Activated CD4-positive, alpha-beta T cell treated with anti-CD3 and anti-CD28 coated beads, Interleukin-2, amount 50 U/mL, for 24 hours (primary cell): ENCODE measurements around the gene POU6F1.
"Not testable (repeated sequence)": the region's sequence is repeated elsewhere in the genome, so short reads cannot be mapped to it uniquely, and the experiment has no call there.

Experiments used
- DNase-seq, 2 donors: peaks; one replicate each; pipeline ENCODE4 v3.0.0-alpha.2; 2020; ENCODE audit warnings: low read depth in 1 of 2, low spot score in 1 of 2

Gene POU6F1

DNA sequence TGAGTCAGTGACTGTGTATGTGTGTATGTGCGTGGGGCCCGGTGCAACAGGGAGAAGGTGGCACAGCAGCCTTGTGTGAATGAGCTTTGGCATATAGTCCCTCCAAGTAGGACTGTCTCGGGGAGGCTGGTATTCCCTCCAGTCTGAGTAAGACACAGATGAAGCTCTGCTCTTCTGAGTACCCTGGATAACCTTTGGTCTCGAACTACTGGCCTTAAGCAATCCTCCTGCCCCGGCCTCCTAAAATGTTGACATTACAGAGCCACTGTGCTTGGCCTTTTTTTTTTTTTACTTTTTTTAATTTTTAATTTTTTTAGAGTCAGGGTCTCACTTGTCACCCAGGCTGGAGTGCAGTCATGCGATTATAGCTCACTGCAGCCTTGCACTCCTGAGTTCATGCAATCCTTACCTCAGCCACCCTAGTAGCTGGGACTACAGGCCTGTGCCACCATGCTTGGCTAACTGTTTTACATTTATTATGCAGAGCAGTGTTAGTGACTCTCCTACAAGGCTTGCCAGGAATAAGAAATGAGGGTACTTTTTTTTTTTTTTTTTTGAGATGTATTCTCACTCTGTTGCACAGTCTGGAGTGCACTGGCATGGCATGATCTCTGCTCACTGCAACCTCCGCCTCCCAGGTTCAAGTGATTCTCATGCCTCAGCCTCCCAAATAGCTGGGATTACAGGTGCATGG lies 11.4 kb upstream of the POU6F1 start:
- DNase-seq: no peak

DNA sequence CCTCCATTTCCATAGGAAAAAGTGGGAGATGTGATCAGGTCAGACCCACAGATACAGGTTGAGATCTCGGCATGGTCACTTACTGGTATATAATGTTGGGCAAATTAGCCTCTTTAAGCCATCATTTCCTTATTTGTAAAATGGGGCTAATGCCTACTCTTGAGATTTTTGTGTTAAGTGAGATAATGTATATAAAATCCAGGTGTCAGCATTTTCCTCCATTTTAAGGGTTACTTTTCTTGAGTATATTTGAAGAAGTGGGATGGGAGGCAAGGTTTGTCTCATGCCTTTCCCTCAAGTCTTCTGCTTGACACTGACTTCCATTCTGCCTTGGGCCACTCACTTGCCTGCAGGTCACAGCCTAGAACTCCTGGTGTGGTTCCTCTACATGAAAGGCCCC lies 10.1 kb upstream of the POU6F1 start:
- DNase-seq: no peak

DNA sequence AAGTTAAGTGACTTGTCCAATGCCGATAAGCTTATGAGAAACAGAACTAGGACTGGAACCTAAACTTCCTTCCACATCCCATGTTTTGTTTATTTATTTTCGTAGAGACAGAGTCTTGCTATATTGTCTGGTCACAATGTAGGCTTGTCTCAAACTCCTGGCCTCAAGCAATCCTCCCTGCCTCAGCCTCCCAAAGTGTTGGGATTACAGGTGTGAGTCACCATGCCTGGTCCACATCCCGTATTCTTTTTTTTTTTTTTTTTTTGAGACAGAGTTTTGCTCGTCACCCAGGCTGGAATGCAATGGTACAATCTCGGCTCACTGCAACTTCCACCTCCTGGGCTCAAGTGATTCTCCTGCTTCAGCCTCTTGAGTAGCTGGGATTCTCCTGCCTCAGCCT lies 9.2 kb upstream of the POU6F1 start:
- not testable (repeated sequence) for DNase-seq

DNA sequence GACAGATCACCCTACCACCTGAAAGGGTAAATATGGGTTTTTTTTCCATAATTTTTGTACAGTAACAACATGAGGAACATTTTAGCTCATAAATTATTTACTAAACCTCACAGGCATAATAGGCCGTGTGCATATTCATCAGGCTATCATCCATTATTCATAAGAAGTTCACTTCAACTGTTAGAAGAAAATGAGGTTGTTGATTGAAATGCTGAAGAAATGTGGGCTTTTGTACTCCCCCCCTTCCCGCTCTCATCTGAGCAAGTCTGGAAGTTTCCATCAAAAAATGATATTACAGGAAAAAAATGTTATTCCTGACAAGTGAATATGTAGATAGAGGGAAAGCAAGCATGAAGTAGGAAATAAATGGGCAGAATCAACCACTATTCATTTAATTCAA lies 7.9 kb upstream of the POU6F1 start:
- DNase-seq: no peak

DNA sequence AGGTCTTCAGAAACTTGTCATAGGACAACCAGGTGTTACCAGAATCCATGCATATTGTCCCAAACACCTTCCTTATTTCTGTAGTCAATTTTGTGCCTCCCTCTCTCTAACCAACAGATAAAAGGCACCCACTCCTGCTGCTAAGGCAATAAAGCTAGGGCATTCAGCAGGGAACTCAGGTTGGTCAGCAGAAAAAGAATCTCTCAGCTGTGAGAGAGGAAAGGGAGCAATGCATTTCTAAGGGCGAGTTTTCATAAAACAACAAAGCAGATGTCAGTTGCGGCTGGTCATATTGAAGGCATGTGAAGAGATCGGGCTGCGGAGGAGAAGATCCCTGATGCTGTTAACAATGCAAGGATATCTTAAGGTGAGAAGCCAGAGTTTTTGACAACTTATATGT lies 7.4 kb upstream of the POU6F1 start:
- no peak for DNase-seq

DNA sequence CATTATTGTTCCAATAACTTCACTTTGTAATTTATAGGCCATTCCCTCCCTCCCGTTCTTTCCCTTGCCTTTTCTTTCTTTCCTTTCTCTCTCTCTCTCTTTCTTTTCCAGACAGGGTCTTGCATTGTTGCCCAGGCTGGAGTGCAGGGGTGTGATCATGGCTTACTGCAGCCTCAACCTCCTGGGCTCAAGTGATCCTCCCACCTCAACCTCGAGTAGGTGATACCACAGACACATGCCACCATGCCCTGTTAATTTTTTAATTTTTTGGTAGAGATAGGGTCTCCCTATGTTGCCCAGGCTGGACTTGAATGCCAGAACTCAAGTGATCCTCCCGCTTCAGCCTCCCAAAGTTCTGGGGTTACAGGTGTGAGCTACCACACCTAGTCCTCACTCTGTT lies 6.8 kb upstream of the POU6F1 start:
- DNase-seq: no peak

DNA sequence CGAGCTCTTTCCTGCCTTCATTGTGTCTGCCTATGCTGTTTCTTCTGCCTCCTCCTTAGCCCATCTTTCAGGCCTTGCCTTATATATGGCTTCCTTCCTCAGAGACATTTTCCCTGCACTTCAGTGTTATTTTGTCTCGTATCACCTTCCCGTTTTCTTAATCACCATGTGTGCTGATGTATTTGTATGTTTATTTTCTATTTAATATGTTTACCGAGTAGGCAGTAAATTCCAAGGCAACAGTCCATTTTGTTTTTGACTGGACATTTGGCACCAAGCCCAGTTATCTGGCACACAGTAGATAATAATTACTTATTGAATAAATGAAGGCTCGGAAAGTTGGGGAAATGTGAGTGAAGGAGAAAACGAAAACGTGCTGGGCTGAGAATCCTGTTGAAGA lies 4.6 kb upstream of the POU6F1 start:
- no peak for DNase-seq

DNA sequence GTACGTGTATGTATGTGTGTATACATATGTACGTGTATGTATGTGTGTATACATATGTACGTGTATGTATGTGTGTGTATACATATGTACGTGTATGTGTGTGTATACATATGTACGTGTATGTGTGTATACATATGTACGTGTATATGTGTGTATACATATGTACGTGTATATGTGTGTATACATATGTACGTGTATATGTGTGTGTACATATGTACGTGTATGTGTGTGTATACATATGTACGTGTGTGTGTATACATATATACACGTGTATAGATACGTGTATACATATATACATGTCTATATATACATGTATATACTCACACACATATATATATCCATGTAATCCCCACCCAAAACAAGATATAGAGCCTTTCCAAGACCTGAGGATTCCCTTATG lies 2.0 kb upstream of the POU6F1 start:
- not testable (repeated sequence) for DNase-seq

DNA sequence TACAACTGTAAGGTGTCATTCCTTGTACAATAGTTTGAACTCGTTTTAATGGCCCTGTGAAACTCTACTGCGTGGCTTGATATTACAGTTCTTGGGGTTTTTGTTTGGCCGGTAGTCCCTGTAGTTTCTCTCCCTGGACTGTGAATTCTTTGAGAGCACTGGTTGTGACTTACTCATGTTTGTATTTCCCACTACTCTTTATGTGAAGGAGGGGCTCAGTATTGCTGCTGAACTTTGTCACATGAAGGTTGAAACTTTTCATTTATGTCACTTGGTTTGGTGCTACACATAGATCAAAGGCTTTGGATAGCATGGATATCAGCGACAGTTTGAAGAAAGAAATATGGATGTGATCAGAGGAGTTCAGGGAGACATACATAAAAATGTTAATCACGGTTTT lies 1.5 kb upstream of the POU6F1 start:
- DNase-seq: no peak

DNA sequence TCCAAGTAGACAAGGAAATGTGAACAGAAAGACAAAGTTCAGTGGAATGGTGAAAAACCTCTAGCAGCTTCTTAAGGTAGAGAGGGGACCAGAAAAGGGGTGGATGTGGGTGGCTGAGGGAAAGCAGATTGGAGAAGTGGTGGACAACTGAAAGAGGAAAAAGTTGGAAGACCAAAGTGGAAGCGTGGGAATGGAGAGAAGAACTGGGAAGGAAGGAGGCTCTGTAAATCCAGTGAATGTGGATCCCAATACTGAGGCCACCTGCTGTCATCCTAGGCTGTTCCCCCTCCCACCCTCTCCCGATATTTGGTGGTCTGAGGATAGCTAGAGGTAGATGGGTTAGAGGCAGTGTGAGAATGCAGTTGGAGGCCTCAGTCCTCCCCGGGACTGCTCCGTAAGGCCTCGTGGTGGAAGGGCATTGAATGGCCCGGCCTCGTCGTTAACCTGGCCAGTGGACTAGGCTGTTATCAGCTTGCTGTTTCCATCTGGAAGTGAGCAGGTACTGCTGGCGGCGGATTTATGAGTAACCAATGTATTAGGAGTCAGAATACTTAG lies 822 bp upstream of the POU6F1 start:
- DNase-seq: no peak

DNA sequence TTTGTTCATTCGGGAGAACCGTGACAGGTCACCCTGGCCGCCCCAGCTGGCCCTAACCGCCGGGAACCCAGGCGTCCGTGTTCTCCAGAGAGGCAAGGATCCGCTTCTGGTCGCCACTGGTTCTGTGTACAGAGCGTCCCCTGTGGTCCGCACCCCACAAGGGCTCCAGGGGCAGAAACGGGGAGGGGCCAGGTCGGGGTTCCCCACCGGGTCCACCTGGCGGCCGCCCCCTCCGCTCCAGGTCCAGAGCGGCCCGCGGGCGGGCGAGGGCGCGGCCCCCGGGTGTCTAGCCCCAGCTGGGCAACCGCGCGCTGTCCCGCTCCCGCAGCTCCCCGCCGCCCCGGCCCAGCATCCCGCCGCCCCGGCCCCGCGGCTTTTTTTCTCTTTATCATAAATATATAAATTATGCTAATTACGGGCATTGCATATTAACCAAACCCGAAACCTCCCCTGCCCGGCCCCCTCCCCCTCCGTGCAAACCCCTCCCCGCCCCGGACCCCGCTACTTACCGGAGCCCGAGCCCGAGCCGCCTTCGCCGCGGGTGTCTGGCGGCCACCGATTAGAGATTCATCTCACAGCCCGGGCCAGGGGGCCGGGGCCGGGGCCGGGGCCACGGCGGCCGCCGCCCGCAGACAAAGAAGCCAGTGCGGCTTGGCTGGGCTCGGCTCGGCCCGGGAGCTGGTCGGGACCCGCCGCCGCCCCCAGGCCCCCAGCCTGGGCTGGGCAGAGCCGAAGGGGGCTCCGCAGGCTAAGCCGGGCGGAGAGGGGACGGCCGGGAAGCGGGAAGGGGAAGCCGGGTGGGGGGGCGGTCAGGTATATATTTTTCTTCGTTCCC lies 512 bp downstream of the POU6F1 start:
- DNase-seq: no peak

DNA sequence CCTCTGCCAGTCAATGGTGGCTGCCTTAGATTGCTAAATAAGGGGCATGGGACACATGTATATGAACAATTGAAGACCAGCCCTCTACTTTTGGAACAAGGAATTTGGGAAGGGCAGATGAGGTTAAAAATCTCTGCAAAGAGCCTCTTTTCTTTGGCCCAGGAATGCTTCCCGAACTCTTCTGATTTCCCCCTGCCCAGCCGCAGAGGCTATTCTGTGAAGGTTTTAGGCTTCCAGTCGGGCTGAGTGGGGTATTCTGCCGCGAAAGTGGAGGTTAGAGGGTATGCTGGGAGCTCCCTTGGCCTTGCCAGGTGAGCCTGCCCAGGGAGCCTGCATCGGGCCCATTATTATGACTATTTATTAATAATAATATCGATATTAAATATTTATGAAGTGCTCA lies 1.2 kb downstream of the POU6F1 start:
- DNase-seq: no peak

DNA sequence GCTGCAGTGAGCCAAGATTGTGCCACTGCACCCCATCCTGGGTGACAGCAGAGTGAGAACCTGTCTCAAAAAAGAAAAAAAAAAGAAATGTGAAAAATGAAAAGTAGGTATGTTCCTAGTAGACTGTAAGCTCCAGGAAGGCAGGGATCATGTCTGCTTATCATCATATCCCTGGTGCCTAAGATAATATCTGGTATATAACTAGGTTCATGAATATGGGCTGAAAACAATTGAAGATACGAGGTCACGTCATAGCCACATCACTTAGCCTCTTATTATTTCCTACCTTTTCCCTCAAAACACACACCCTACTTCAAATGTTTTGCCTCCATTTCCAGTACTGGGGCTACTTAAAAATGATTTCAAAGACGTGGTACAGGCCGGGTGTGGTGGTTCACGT lies 3.0 kb downstream of the POU6F1 start:
- no peak for DNase-seq

DNA sequence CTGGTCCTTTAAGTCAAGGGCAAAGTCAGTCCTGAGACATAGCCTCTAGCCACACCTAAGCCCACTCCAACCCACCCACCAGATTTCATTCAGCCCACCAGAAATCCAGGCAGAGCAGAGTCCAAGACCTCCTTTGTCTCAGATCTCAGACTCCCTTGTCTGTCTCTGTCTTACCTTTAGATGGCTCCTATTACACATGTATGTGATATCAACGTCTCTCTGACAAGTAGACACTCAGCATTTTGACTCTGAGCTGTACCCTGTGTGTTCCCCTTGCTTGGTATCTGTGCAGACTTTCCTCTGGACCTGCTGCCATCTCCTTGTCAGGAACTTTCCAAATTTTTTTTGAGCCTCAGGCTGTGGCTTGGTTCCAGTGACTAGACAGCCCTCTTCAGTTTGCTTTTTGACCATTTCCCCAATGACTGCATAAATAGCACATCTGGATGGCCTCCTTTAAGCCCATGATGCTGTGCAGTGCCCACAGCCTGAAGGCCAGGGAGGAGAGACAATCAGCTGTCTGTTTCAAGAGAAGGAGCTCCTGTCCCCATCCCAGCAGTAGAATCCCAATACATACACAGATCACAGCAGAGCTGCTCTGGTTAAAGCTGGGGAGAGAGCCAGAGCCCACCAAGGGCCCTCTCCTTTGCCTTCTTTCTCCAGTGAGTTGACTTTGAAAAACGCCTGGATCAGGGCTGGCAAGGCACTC lies 7.0 kb downstream of the POU6F1 start:
- no peak for DNase-seq

DNA sequence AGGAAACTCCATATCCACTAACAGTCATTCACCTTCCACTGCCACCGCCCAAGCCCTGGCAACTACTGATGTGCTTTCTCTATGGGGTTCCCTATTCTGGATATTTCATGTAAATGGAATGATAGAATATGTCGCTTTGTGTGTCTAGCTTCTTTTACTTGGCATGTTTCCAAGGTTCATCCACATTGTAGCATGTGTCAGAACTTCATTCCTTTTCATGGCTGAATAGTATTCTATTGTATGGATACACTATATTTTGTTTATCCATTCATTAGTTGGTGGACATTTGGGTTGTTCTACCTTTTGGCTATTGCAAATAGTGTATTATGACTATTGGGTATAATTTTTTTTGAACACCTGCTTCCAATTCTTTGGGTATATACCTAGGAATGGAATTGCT lies 8.6 kb downstream of the POU6F1 start:
- no peak for DNase-seq

DNA sequence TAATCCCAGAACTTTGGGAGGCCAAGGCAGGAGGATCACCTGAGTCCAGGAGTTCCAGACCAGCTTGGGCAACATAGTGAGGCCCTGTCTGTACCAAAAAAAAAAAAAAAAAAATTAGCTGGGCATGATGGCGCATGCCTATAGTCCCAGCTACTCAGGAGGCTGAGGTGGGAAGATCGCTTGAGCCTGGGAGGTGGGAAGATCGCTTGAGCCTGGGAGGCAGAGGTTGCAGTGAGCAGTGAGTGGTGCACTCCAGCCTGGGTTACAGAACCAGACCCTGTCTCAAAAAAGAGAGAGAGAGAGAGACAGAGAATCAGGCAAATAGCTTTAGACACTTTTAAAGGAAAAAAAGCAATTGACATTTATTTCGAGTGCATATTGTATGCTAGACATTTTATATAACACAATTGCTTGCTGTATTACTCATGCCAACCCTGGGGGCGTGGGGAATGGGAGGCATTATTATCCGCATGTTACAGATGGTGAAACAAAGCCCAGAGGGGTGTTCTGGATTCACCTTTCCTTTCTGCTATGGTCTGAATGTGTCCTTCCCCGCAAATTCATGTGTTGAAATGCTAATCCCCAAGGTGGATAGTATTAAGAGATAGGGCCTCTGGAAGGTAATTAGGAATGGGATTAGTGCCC lies 9.7 kb downstream of the POU6F1 start:
- DNase-seq: no peak

DNA sequence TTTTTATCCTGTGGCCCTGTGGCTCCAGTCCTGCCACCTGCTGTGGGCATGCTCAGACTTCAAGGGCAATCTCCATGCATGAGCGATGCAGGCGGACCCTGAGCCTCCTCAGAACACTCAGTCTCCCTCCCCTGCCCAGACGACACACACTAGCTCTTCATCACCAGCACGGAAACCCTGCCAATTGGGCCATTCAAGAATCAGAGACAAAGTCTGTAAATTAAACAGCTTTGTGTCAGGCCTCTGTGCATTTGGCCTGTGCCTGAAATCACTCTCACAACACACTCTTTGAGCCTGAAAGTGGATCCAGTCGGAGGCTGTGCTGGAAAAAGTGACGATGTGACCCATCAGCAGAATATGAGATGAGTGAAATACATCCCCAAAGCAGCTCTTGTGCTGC lies 12.5 kb downstream of the POU6F1 start:
- no peak for DNase-seq

DNA sequence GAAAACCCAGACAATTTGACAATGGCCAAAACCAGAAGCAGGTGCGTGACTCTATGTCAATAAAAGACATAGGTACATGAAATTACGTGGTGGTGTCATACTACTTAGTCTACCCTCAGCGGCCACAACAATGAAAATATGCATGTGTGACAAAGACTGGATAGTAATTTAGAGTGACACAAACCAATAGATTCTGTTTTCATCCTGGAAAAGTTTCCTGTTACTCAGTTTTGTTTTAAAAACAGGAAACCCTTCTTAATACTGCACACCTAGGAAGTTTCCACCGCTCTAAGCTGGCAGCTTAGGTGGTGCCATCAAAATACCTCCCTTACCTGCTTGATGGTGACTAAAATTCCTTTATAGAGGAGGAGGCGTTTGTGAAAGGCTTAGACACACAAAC lies 15.1 kb downstream of the POU6F1 start:
- no peak for DNase-seq

DNA sequence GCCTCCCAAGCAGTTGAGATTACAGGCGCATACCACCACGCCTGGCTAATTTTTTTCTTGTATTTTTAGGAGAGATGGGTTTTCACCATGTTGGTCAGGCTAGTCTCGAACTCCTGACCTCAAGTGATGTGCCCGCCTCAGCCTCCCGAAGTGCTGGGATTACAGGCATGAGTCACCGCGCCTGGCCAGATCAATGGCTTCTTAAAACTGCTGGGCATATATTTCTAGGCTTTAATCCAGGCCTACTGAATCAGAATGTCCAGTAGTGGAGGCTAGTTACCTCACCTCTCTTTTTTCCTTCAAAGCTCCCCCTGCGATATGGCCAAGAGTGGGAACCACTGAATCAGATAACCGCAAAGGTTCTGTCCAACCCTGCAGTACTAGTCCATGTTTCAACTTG lies 17.1 kb downstream of the POU6F1 start:
- DNase-seq: no peak

DNA sequence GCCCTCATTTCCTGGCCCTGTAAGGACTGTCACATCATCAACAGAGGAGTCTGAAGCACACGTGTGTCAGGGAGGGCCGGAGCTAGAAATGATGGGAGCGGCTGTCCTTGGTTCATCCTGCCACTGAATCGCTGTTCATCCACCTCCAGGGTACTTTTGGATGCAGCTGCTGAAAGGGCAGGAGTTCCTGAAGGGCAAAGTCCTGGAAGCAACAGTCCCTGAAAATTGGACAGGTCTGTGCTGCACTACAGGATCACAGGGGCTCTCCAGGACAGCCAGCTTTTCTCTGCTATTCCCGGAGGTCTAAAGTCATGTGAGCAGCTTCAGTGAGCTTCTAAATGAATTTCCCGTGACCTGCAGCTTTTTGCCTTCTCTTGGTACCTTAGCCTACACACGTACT lies 17.7 kb downstream of the POU6F1 start:
- no peak for DNase-seq

DNA sequence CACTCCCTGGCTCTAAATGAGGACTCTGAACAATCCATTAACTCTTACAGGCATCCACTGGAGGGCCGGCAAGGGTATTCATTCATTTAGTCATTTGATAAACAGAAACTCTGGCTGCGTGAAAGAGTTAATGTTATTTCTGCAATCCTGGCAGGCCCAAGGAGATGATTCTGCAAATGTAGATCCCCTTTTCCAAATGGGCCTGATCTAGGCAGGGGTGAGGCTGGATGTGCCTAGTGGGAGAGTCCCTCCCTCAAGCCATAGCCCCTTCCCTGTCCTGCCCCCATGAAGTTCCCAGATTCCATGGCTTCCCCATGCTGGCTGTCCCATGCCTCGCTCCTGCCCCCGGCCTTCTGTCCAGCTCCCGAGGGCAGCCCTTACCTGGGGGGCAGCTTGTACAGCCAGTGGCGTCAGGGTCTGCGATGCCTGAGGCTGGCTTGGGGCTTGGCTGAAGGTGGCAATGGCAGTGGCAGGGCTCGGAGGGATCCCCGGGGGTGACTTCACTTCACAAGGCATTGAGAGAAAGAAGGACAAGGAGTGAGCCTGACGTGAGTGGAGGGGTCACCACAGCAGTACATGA lies 18.4 kb downstream of the POU6F1 start:
- no peak for DNase-seq
